H9 (cell line): ENCODE results near the gene ANKRD49. TPM values are rescaled to one million over a fixed set of nuclear protein-coding genes. Genes with fewer than 3 reads are reported as not detected.

Experiments used
- DNase-seq: peaks from one replicate; pipeline ENCODE4 v3.0.0-alpha.2; 2017
- H2AFZ ChIP-seq: one replicate; pipeline ENCODE4 v1.6.1; 2013; ENCODE audit warnings: mild to moderate bottlenecking, low read length, control low read depth, moderate library complexity
- H2AK5ac ChIP-seq: 2 replicates; pipeline ENCODE4 v1.6.1; 2013; ENCODE audit warnings: low read length, control low read depth, mixed read lengths; ENCODE audit not compliant: insufficient read length
- H2BK120ac ChIP-seq: one replicate; pipeline ENCODE4 v1.6.1; 2013; ENCODE audit warnings: low read depth, mild to moderate bottlenecking, low read length, control low read depth, inconsistent platforms; ENCODE audit not compliant: poor library complexity, severe bottlenecking
- H2BK12ac ChIP-seq: 2 replicates; pipeline ENCODE4 v1.6.1; 2013; ENCODE audit warnings: low read length, control low read depth, mixed read lengths, low read depth; ENCODE audit not compliant: insufficient read length
- H2BK15ac ChIP-seq: 2 replicates; pipeline ENCODE4 v1.6.1; 2013; ENCODE audit warnings: low read depth, low read length, control low read depth
- H2BK20ac ChIP-seq: one replicate; pipeline ENCODE4 v1.6.1; 2013; ENCODE audit warnings: low read depth, mild to moderate bottlenecking, low read length, control low read depth, inconsistent platforms; ENCODE audit not compliant: poor library complexity, severe bottlenecking
- H2BK5ac ChIP-seq: 2 replicates; pipeline ENCODE4 v1.6.1; 2013; ENCODE audit warnings: low read length, control low read depth, mixed read lengths; ENCODE audit not compliant: insufficient read length
- H3K14ac ChIP-seq: 2 replicates; pipeline ENCODE4 v1.6.1; 2013; ENCODE audit warnings: low read length, control low read depth; ENCODE audit not compliant: insufficient read depth
- H3K18ac ChIP-seq: 2 replicates; pipeline ENCODE4 v1.6.1; 2013; ENCODE audit warnings: low read depth, mild to moderate bottlenecking, mixed read lengths, low read length, control low read depth; ENCODE audit not compliant: insufficient read length
- H3K23ac ChIP-seq: 2 replicates; pipeline ENCODE4 v1.6.1; 2013; ENCODE audit warnings: low read length, control low read depth, mixed read lengths, low read depth; ENCODE audit not compliant: insufficient read length
- H3K23me2 ChIP-seq: 2 replicates; pipeline ENCODE4 v1.6.1; 2013; ENCODE audit warnings: low read depth, mild to moderate bottlenecking, mixed read lengths, low read length, control low read depth; ENCODE audit not compliant: insufficient read length, poor library complexity, severe bottlenecking
- H3K27ac ChIP-seq: 2 replicates; pipeline ENCODE4 v1.5.1; 2013; ENCODE audit warnings: low read length, control low read depth, mixed read lengths, low read depth; ENCODE audit not compliant: insufficient read length
- H3K27me3 ChIP-seq: 2 replicates; pipeline ENCODE4 v1.6.1; 2013; ENCODE audit warnings: low read length, control low read depth, inconsistent platforms; ENCODE audit not compliant: insufficient read depth
- H3K4ac ChIP-seq: 2 replicates; pipeline ENCODE4 v1.6.1; 2013; ENCODE audit warnings: low read depth, mild to moderate bottlenecking, control low read depth, inconsistent platforms, low read length, moderate library complexity
- H3K4me1 ChIP-seq: 2 replicates; pipeline ENCODE4 v1.6.1; 2013; ENCODE audit warnings: low read length, control low read depth, inconsistent platforms; ENCODE audit not compliant: insufficient read depth
- H3K4me2 ChIP-seq: 2 replicates; pipeline ENCODE4 v1.6.1; 2013; ENCODE audit warnings: low read length, control low read depth, mixed read lengths; ENCODE audit not compliant: insufficient read length, insufficient read depth
- H3K56ac ChIP-seq: 2 replicates; pipeline ENCODE4 v1.6.1; 2013; ENCODE audit warnings: low read depth, mild to moderate bottlenecking, mixed read lengths, low read length, control low read depth; ENCODE audit not compliant: insufficient read length
- H3K79me1 ChIP-seq: 2 replicates; pipeline ENCODE4 v1.6.1; 2013; ENCODE audit warnings: low read depth, mild to moderate bottlenecking, moderate library complexity, low read length, control low read depth, inconsistent platforms; ENCODE audit not compliant: insufficient read depth, poor library complexity, severe bottlenecking
- H3K79me2 ChIP-seq: 2 replicates; pipeline ENCODE4 v1.6.1; 2013; ENCODE audit warnings: low read length, control low read depth, inconsistent platforms; ENCODE audit not compliant: insufficient read depth
- H3K9ac ChIP-seq: 2 replicates; pipeline ENCODE4 v1.6.1; 2013; ENCODE audit warnings: low read length, control low read depth, mixed read lengths; ENCODE audit not compliant: insufficient read length; ENCODE audit errors: extremely low read depth
- H3K9me3 ChIP-seq: one replicate; pipeline ENCODE4 v1.6.1; 2013; ENCODE audit warnings: low read depth, low read length, inconsistent platforms; ENCODE audit not compliant: control insufficient read depth
- H3T11ph ChIP-seq: one replicate; pipeline ENCODE4 v1.6.1; 2013; ENCODE audit warnings: mild to moderate bottlenecking, low read length, control low read depth, inconsistent platforms
- H4K20me1 ChIP-seq: one replicate; pipeline ENCODE4 v1.6.1; 2013; ENCODE audit not compliant: control insufficient read depth, insufficient read length, insufficient read depth
- H4K5ac ChIP-seq: 2 replicates; pipeline ENCODE4 v1.6.1; 2013; ENCODE audit warnings: low read depth, mild to moderate bottlenecking, mixed read lengths, low read length, control low read depth; ENCODE audit not compliant: insufficient read length
- H4K8ac ChIP-seq: replicated peaks from 2 replicates; pipeline ENCODE4 v1.6.1; 2013; ENCODE audit warnings: low read length, control low read depth, mixed read lengths, low read depth; ENCODE audit not compliant: insufficient read length
- H4K91ac ChIP-seq: 2 replicates; pipeline ENCODE4 v1.6.1; 2013; ENCODE audit warnings: low read depth, mild to moderate bottlenecking, moderate library complexity, mixed read lengths, low read length, control low read depth; ENCODE audit not compliant: insufficient read length
- H3K27ac Mint-ChIP-seq, 3 experiments: 2 replicates in 2 of 3; 3 replicates in 1 of 3; pipeline ENCODE4 v1.8.0; 2020 to 2021; ENCODE audit warnings: mixed read lengths in 3 of 3, mild to moderate bottlenecking in 1 of 3, moderate library complexity in 1 of 3
- H3K27me3 Mint-ChIP-seq: 2 replicates; pipeline ENCODE4 v1.8.0; 2021; ENCODE audit warnings: low read depth, mild to moderate bottlenecking, moderate library complexity, mixed read lengths
- H3K36me3 Mint-ChIP-seq, 3 experiments: 2 replicates in 2 of 3; 3 replicates in 1 of 3; pipeline ENCODE4 v1.8.0; 2020 to 2021; ENCODE audit warnings: low read depth in 3 of 3, mixed read lengths in 3 of 3; ENCODE audit not compliant: insufficient read depth in 1 of 3
- H3K4me1 Mint-ChIP-seq, 2 experiments: 2 replicates each; pipeline ENCODE4 v1.8.0; 2020; ENCODE audit warnings: mixed read lengths in 2 of 2
- H3K4me3 Mint-ChIP-seq, 2 experiments: 2 replicates in 1 of 2; 3 replicates in 1 of 2; pipeline ENCODE4 v1.8.0; 2020 to 2021; ENCODE audit warnings: mild to moderate bottlenecking in 2 of 2, mixed read lengths in 2 of 2, moderate library complexity in 1 of 2
- H3K9me3 Mint-ChIP-seq, 2 experiments: 2 replicates in 1 of 2; 3 replicates in 1 of 2; pipeline ENCODE4 v1.8.0; 2020; ENCODE audit warnings: mild to moderate bottlenecking in 2 of 2, mixed read lengths in 2 of 2, moderate library complexity in 1 of 2
- CTCF ChIP-seq: fragments of 200-600 bp; sonication (generic); conservative IDR thresholded peaks from 3 replicates; pipeline ENCODE4 v1.8.0; 2021; ENCODE audit warnings: antibody characterized with exemption, mild to moderate bottlenecking
- WGBS: extraction: QIAGEN DNeasy Blood & Tissue Kit; methylation state at CpG from one replicate; pipeline ENCODE4 v1.1.7; 2013; ENCODE audit warnings: missing lambda C conversion rate, low lambda C conversion rate, mixed read lengths; ENCODE audit not compliant: insufficient read length; ENCODE audit errors: extremely low coverage; 5-methylcytosine and 5-hydroxymethylcytosine counted together
- total RNA-seq: library from RNA; stranded (reverse); gene quantifications from 2 replicates; pipeline ENCODE4 v1.2.1, GENCODE V29; 2021

ANKRD49 gene
- total RNA-seq, 1 experiment from 2014 or later = 13.8 TPM

- Histone ChIP-seq H3K9me3 (no peaks in the 10 kb centered on the region), H3K79me2 (no peaks in the 10 kb centered on the region), H2BK5ac (no peak overlapping the region), H3K23me2 (no peaks in the 10 kb centered on the region), H3K4ac (no peak overlapping the region), H3K27me3 (no peaks in the 10 kb centered on the region), H3K18ac (no peak overlapping the region), H3K56ac (no peak overlapping the region), H2AFZ (no peak overlapping the region), H4K8ac (no peak overlapping the region), H3T11ph (no peak overlapping the region), H3K4me2 (no peak overlapping the region), H2BK15ac (no peak overlapping the region), H2BK12ac (no peak overlapping the region), H3K9ac (no peak overlapping the region), H4K5ac (no peak overlapping the region), H2BK20ac (no peak overlapping the region), H2BK120ac (no peak overlapping the region), H3K79me1 (no peaks in the 10 kb centered on the region), H3K23ac (no peak overlapping the region), H2AK5ac (no peak overlapping the region), H3K14ac (no peak overlapping the region), H3K4me1 (no peaks in the 10 kb centered on the region), H3K27ac (no peak overlapping the region), H4K91ac (no peak overlapping the region), H4K20me1 (no peaks in the 10 kb centered on the region)
- no peaks in the 10 kb centered on the region for H3K27me3 Mint-ChIP-seq
- H3K9me3 Mint-ChIP-seq = no peaks in the 10 kb centered on the region
- H3K4me3 Mint-ChIP-seq = no peak overlapping the region
- H3K27ac Mint-ChIP-seq = no peak overlapping the region
- H3K4me1 Mint-ChIP-seq = no peaks in the 10 kb centered on the region
- TF ChIP-seq CTCF = no peak
- no peak for DNase-seq
- peaks cover 4 to 29% (median 25%) of the 10 kb centered on the region in 3 experiments; a peak in 6 of 7 replicates for H3K36me3 Mint-ChIP-seq
- no CpG with 5 or more reads among the region's 3 CpGs for WGBS
Measured at GRCh38 chr11:94450048-94450447, 43.7 kb upstream of the ANKRD49 start.
